NCI-H446 treated with DMSO at 0.1 percent for 48 hours (cell line): ENCODE results near the gene ADGRG7.

Experiments
- DNase-seq: peaks from one replicate; lab custom pipeline; 2025; lab: John Stamatoyannopoulos, UW

The ADGRG7 gene

DNA sequence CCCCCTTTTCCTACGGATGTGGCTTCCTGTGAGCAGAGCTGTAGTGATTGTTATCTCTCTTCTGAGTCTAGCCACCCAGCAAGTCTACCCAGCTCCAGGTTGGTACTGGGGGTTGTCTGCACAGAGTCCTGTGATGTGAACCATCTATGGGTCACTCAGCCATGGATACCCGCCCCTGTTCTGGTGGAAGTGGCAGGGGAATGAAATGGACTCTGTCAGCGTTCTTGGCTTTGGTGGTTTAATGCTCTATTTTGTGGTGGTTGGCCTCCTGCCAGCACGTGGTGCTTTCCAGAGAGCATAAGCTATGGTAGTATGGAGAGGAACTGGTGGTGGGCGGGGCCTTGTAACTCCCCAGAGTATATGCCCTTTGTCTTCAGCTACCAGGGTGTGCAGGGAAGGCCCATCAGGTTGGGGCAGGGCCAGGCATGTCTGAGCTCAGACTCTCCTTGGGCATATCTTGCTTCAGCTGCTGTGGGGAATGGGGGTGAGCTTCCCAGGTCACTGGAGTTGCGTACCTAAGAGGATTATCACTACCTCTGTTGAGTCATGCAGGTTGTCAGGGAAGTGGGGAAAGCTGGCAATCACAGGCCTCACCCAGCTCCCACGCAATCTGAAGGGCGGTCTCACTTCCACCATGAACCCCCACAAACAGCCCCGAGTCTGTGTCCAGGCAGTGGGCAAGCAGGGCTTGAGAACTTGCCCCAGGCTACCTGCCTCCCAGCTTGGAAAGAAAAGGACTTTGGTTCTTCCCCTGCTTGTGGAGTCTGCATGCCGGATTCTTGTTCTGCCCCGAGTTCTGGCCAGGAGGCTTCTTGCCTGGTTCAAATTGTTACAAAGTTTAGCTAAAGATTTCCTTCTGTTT, 9.0 kb upstream of the ADGRG7 start:
- DNase-seq: no peak

DNA sequence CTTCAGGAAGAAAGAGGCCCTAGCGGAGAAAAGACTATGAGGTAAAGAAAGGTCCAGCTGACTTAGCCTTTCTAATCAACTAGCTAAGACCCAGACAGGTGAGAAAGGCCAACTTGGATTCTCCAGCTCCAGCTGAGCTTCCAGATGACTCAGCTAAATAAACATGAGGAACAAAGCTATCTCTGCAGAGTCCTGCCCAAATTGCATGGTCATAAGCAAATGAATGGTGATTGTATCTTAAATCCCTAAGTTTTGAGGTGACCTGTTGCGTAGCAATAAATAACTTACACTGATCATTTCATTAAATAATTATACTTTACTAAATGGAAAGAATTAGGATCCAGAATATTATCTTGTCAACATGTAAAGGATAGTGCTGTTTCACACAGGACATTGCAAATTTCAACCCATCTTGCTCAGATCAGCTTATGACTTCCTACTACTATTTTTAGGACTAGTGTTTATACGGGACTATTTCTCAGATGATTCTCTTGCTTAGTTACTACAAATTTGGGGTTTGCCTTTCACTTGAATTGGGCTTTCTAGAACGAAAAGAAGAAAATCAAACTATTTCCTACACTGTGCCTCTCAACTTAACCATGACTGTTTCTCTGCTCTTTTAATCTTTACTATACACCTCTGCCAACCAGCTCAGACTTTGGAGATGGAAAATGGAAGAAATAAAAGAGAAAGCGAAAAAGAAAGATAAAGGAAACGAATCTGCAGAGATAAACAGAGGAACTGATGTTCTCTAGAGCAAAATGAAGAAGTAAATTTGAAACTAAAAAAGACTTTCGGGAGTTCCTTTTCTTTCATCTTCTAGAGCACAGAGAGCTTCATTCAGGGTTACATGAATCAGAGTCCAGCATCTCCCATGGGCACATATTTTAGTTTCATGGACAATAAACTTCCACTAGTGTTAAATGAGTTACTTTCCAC, 6.6 kb upstream of the ADGRG7 start:
- DNase-seq: no peak

DNA sequence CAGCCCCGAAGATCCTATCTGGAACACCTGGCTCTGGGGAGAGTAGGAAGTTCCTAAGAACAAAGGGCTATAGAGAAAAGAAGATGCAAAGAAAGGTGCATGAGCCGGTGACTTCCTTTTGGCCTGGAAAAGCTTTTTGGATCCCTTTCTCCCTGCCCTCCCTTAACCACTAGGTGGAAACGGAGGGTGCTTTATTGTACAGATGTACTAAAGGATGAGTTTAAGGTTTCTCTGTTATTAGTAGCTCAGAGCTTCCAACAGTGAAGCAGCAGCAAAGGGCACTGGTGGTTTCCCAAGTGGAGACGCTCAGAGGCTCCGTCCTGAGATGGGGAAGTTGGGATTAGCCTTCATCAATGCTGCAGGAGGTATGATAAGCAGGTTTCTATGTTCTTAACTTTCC, 5.9 kb upstream of the ADGRG7 start:
- no peak for DNase-seq

DNA sequence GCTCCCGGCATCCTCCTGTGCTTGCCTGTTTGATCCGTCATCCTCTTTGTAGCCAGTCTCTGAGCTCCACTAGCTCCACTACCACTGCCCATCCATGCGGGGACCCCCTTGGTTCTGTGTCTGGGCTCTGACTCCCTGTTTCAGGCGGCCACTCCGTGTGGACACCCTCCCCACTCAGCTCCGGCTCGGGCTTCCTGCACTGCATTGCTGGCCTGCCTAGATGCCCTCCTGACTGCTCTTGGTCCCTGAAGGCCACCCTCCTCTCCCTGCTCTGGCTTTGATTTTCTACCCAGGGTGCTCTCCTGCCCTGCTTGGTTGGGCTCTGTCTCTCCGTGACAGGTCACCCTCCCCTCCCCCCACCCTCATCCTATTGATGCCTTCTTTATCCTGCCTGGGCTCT, 4.0 kb upstream of the ADGRG7 start:
- no peak for DNase-seq

DNA sequence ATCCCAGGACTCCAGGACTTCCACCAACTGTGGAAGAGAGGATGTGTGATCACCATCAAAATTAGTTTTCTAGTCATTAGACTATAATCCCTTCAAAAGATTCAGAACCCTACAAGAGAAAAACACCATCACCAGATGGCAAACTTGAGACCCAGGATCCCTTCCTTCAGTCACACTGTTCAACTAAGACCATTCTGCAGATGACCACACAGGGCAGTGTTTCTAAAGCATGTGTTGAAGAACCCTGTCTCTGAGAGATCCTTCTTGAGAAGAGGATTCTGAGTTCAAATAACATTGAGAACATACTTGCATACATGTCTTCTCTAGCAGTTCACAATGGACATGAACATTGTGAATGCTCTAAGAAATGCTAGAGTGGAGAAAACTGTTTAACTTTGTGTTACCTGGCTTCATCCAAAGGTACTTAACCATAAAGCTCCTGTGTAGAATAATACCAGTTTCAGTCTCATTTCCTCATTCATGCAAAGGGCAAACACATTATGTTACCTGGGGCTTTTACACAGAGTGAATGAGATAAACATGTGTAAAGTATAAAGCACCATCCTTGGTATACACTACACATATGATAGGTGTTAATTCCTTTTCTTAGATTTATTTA, 2.4 kb upstream of the ADGRG7 start:
- no peak for DNase-seq

DNA sequence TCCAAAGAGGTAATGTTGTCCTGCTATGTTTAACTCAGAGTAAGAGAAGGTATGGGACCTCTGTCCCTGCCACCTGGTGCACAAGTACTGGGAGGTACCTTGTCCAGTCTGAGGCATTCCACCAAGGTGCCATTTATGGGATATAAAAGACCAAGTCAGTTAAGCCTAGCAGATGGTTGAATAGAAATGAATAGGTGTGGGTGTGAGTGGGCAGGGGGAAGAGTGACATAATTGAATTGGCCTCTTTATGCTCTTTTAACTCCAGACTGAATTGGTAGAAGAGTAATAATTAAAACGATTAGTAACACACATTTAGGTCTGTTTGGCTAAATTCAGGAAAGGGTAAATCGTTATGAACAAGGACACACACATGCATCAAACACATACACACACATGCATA, 562 bp downstream of the ADGRG7 start:
- no peak for DNase-seq

DNA sequence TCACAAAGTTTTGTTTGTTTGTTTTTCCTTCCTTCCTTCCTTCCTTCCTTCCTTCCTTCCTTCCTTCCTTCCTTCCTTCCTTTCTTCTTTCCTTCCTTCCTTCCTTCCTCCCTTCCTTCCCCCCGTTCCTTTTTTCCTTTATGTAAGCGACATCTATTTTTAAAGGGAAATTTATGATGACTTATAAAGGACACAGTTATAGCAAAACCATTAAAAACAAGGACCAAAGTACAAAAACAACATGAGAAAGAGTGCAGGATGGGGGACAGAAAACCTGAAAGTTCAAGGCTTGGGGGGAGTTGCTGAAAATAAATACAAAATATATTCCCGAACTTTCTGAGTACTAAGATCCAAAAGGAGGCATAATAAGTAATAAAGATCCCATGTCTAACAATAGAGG, 1.8 kb downstream of the ADGRG7 start:
- DNase-seq: no peak

DNA sequence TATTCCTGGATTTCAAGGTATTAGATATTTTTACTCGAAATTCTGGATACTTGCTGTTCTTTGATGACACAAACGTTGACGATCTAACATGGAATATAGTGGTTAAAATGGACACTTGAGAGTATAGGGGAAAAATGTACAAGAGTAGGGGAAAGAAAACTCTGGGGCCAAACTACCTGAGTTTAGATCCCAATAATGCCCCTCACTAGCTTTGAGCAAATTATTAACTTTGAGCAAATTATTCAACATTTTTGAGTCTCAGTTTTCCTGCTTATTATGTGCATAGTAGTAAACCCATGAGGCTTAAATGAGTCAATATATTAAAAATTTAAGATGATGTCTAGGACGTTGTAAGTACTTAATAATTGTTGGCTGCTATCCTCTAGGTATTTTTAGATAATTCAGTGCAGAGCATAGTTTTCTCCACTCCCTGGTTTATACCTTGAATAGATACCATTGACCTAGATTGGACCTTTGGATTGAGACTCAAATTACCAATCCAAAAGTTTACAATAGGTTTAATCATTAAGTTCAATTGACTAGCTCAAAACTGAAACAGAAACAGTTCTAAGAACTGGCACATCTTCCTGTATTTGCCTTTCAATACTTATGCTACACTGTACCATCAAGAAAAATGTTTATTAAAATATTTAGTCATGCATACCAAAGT, 4.5 kb downstream of the ADGRG7 start:
- DNase-seq: no peak

DNA sequence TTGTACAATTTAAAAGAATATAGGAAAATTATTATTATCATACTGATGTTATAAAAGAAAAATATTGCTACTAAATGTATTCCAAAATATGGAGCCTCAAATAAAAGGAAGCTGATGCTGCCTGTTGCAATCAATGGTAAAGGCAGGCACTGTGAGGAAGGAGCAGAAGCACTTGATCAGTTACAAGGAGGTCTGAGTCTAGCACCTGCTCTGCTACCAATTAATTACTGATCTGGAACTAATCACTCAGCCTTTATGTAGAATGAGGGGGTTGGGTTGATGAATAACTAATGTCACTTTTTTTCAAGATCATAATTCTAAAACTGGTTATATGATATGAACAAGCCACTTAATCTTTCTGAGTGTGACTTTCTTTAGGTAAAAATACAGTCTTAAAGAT, 5.5 kb downstream of the ADGRG7 start:
- DNase-seq: no peak

DNA sequence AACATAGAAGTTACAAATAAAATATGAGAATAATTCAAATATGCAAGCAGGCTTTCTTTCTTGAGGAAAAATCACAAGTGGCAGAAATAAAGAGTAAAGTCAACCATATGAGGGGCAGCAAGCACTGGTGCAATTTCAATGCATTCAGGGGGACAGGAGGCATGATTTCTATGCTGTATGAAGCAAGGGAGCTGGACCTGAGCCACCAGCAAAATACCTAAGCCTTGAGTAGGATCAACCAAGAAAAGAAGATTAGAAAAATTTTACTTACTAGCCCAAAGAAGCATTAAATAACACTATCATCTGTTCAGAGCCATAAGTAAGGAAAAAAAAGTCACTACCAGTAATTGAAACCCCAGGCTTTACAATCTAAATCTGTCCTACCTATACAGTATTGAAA, 6.3 kb downstream of the ADGRG7 start:
- DNase-seq: no peak

DNA sequence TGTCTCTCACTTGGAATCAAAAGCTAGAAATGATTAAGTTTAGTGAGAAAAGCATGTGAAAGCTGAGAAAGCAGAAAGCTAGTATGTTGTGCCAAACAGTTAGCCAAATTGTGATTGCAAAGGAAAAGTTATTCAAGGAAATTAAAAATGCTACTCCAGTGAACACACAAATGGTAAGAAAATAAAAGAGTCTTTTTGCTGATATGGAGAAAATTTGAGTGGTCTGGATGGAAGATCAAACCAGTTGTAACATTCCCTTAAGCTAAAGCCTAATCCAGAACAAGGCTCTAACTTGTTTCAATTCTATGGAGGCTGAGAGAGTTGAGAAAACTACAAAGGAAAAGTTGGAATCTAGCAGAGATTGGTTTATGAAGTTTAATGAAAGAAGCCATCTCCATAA, 11.8 kb downstream of the ADGRG7 start:
- no peak for DNase-seq

DNA sequence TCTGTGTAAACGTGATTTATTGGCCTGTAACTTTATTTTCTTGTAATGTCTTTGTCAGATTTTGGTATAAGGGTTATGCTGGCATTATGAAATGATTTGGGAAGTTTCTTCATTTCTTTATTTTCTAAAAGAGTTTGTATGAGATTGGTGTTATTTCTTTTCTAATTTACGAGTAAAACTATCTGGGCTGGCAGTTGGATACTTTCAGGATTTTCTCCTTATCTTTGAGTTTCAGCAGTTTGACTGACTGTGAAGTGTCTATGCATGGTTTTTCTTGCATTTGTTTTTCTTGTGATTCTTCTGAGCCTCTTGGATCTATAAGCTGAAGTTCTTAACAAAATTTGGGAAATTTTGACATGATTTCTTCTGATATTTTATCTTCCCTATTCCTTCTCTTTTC, 18.1 kb downstream of the ADGRG7 start:
- DNase-seq: no peak

DNA sequence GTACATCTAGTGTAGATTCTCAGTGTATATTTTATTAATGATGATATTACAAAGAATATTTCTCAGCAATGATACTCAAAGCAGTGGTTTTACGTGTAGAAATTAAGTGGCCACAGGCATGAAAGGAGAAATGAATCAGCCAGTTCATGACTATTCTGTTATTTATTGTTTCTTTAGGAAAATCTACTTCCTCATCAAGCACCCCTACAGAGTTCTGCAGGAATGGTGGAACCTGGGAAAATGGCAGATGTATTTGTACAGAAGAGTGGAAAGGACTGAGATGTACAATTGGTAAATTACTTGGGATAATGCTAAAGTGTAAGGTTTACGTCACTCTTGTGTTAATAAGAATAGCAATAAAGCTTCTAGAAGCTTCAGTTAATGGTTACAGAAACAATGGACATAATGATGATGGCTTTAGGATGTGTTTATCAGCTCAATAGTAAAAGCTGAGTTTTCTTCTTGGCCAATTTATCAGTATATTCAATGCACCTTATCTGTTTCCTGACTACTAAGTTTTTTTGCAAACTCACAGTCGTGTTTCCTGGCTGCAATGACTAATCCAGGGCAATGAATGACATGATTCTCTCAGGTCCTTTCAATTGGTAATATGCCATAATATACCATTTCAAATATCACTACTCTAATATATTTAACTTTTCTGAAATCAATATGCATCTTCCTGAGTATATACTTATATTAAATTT, 20.2 kb downstream of the ADGRG7 start:
- DNase-seq: no peak

DNA sequence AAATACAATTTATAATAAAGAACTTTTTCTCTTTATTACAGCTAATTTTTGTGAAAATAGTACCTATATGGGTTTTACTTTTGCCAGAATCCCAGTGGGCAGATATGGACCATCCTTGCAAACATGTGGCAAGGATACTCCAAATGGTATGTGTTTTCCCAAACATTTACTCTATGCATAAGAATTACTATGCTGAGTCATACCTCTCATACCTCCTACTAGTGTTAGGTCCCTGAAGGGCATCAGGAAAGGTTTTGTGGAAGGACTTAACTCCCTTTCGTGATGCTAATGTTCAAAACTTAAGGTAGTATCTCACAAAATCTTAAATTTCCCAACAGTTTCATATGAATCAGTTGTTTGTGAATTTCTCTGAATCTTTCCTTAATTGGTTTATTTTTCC, 21.3 kb downstream of the ADGRG7 start:
- DNase-seq: no peak

DNA sequence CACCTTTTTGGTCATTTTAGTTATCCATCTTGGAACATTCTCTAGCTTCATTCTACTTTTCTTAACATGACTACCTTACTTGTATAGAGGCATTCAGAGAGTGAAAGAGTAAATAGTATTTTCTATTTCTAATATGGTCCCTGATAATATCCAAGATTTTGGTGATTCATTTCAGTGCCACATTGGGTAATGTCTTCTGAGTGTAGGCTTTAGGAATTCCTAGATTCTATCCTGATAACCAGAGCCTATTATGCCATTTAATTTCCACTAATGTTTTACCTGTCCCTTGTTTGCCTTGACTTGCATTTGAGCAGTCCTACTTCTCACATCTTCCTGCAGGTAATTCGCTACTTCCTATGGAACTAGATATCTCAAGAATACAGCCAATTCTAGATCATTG, 21.8 kb downstream of the ADGRG7 start:
- no peak for DNase-seq

DNA sequence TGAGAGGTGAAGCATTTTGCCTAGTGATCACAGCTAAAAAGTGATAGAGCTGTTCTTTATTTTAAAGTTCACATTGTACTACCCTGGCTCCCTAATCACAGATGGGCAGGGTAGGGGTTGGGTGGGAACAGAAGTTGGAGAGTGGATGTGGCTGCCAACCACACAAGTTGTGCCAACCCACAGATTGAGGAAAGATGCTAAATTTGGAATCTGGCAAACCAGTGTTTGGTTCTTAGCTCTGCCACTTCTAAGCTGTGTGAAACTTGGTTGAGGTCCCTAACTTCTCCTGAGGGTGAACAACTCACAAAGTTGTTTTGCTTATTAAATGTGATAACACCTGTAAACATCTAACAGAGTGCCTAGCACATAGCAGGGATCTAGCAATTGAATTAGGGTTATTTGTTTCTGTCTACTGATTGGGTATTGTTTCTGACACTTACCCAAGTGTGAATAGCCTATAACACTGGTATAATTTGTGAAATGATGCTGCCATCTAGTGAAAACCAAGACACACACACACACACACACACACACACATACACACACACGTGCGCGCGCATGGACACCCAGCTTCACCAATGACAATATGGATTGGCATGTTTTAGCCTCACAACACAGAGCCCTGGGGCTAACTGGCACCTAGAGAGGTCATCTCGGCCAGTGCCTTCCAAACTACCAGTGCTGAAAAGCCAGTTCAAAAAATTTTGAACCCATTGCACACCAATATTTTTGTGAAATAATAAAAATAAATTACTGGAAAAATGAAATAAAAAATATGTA, 25.3 kb downstream of the ADGRG7 start:
- no peak for DNase-seq

DNA sequence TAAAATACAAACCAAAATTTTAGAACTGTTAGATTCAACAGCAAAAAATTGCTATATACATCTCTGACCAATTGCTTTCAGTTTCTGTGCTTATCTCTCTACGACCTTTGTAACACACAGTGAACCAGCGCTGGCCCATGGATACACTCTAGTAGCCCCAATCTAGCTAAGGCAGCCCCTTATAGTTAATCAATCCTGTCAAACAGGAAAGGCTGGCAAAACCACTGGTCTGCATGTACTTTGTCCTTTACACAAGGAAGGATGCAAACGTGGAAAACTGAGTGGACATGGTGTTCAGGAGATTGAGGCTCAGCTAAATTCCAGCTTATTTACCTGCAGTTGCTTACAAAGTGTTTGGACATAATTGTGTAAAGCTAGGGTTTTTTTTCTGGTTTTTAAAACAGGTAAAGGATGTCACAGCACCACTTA, 25.9 kb downstream of the ADGRG7 start:
- no peak for DNase-seq

DNA sequence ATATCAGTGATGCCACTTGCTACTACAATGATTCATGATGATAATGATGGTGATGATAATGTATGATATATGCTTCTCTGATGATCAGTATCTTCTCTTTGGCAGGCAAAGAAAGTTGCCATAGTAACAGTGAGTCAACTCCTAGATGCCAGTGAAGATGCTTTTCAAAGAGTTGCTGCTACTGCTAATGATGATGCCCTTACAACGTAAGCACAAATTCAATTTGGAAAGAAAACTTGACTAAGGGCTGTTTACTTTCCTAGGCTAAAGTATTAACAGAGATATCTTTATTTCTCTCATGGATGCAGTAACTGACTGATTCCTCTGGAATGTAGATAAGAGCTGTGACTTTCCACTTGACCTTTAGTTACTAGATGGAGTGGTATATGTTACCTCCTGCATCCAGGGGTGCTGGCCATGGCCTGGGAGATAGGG, 27.8 kb downstream of the ADGRG7 start:
- DNase-seq: no peak

DNA sequence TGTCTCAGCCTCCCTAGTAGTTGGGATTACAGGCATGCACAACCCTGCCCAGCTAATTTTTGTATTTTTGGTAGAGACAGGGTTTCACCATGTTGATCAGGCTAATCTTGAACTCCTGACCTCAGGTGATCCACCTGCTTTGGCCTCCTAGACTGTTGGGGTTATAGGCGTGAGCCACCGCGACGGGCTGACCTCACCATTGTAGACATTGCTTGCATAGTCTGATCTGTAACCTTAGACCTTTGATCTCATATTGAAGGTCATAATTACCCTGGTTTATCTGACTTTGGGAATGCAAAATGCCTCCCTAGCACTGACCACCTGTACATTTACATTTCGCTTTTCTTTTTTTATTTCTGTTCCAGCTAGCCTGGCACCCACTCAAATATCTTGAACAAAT, 31.2 kb downstream of the ADGRG7 start:
- no peak for DNase-seq

DNA sequence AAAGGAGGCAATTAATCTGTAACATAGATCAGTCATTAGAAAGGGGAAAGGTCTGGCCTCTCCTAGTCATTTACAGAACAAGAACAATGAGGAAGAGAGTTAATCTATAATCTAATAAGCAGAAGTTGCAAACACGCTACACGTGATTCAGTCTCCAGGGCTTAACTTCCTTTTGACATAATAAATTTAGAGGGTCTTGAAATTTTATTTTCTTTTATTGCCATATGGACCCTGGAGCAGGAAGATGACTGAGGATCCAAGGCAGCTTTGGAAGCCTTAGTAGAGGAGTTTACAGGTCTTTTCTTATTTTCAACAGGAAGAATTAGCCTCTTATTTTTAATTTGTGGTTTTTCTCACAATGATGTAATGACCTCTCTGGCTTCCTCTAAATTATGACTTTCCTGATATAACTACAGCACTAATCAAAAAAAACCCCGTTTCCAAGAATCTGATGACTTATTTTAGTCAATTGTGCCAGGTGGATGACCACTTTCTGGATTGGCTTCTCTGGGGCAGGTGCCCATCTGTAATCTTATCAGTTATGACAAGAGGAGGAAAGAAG, 32.2 kb downstream of the ADGRG7 start:
- no peak for DNase-seq
